Astrocyte of the spinal cord (primary cell): ENCODE data around the gene TBC1D8B.
"Not testable (repeated sequence)": the region's sequence is repeated elsewhere in the genome, so short reads cannot be mapped to it uniquely, and the experiment has no call there.

Experiments used
- DNase-seq: peaks from one replicate; pipeline ENCODE4 v3.0.0; 2011; ENCODE audit warnings: low read depth, low spot score
- H3K4me3 ChIP-seq: 2 replicates; pipeline ENCODE4 v1.5.1; 2011; ENCODE audit warnings: low read depth, mild to moderate bottlenecking, low read length, moderate library complexity
- in situ Hi-C: cut with HindIII; loops from 2 replicates; pipeline ENCODE4 v1.10.0; 2017; ENCODE audit warnings: low sequenced_read_pairs
- TF ChIP-seq, protein P1 (sequence below): IDR thresholded peaks from 2 replicates; pipeline ENCODE4 v1.5.1; 2012; ENCODE audit warnings: low read depth, mild to moderate bottlenecking, low read length, inconsistent platforms

Gene TBC1D8B

DNA sequence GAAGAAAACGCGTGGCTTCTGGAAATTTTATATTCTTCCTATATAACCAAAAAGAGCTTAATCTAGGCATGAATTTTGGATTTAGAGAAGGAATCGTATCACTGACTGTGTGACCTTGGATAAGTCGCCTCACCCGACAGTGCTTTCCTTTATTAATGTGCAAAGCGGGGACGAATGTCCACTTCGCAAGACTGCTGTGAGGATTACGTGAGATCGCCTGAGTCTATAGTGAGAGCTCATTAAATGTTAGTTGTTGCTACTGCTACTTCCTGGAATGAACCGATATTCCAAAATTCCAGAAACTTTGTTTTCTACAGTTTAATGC lies 448 bp upstream of the TBC1D8B start:
- TF ChIP-seq, protein P1, sequence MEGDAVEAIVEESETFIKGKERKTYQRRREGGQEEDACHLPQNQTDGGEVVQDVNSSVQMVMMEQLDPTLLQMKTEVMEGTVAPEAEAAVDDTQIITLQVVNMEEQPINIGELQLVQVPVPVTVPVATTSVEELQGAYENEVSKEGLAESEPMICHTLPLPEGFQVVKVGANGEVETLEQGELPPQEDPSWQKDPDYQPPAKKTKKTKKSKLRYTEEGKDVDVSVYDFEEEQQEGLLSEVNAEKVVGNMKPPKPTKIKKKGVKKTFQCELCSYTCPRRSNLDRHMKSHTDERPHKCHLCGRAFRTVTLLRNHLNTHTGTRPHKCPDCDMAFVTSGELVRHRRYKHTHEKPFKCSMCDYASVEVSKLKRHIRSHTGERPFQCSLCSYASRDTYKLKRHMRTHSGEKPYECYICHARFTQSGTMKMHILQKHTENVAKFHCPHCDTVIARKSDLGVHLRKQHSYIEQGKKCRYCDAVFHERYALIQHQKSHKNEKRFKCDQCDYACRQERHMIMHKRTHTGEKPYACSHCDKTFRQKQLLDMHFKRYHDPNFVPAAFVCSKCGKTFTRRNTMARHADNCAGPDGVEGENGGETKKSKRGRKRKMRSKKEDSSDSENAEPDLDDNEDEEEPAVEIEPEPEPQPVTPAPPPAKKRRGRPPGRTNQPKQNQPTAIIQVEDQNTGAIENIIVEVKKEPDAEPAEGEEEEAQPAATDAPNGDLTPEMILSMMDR: no peak
- H3K4me3 ChIP-seq: peak overlapping the region; percentile 66
- in situ Hi-C loops: no loop called here
- DNase-seq: no peak

DNA sequence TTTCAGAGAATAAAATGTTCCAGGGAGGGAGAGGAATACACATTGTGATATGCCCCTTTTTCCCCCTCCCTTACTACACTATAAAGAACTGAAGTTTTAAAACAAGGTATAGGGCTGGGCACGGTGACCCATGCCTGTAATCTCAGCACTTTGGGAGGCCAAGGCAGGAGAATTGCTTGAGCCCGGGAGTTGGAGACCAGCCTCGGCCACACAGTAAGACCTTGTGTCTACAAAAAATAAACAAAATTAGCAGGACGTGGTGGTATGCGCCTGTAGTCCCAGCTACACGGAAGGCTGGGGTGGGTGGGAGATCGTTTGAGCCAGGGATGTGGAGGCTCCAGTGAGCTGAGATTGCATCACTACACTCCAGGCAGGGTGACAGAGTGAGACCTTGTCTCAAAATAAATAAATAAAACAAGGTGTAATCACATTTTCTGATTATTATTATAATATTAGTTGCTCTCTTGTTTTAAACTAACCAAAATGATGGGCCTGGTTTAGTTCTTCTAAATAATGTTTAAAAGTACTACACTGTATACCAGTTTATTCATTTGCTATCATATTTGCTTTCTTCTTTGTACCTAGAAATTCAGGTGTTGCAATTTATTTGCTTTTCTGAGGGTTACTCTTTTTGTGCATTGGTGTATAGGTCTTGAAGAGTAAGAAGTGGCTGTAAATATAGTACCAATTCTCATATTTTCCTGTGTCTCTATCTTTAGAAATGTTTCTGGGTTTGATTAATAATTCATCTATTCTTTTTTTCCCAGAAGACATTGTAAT lies 8.8 kb downstream of the TBC1D8B start:
- TF ChIP-seq, protein P1: no peak
- DNase-seq: no peak
- H3K4me3 ChIP-seq: no peak overlapping the region
- in situ Hi-C loops: no loop called here

- H3K4me3 ChIP-seq, in situ Hi-C loops, DNase-seq: not testable (repeated sequence)
These were observed 10.5 kb downstream of the TBC1D8B start for GRCh38 chrX:106812930-106813329.

DNA sequence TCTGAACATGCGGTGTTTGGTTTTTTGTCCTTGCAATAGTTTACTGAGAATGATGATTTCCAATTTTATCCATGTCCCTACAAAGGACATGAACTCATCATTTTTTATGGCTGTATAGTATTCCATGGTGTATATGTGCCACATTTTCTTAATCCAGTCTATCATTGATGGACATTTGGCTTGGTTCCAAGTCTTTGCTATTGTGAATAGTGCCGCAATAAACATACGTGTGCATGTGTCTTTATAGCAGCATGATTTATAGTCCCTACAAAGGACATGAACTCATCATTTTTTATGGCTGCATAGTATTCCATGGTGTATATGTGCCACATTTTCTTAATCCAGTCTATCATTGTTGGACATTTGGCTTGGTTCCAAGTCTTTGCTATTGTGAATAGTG lies 11.6 kb downstream of the TBC1D8B start:
- in situ Hi-C loops, H3K4me3 ChIP-seq, DNase-seq: not testable (repeated sequence)

- no peak overlapping the region for H3K4me3 ChIP-seq
- in situ Hi-C loops: no loop called here
- DNase-seq: no peak
- TF ChIP-seq, protein P1: peak; percentile 43
These were observed 60.7 kb downstream of the TBC1D8B start for GRCh38 chrX:106862972-106863688.

- TF ChIP-seq, protein P1: no peak
- no peak overlapping the region for H3K4me3 ChIP-seq
- DNase-seq: no peak
- in situ Hi-C loops: no loop called here
These were observed 61.2 kb downstream of the TBC1D8B start for GRCh38 chrX:106863697-106864096.

DNA sequence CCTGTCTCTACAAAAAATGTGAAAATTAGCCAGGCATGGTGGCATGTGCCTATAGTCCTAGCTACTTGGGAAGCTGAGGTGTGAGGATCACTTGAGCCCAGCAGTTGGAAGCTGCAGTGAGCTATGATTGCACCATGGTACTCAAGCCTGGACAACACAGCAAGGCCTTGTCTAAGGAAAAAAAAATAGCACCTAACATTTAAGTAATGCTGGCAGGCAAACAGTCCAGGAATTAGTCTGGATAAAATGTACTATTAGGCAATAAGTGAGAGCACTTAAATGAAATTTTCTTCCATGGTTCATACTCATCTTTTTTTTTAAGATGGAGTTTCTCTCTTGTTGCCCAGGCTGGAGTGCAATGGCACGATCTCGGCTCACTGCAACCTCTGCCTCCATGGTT lies 70.3 kb downstream of the TBC1D8B start:
- in situ Hi-C loops, H3K4me3 ChIP-seq, DNase-seq: not testable (repeated sequence)

- DNase-seq: peak; percentile 45
- in situ Hi-C loops: no loop called here
These were observed 71.6 kb downstream of the TBC1D8B start for GRCh38 chrX:106874075-106874474.

More at GRCh38 chrX:106874075-106874474, 71.6 kb downstream of the TBC1D8B start:
- TF ChIP-seq, protein P1: peak; percentile 69
- no peak overlapping the region for H3K4me3 ChIP-seq
